ENCODE measurements around the gene C19orf38. TPM values are rescaled to one million over a fixed set of nuclear protein-coding genes. Genes with fewer than 3 reads are reported as not detected.

C19orf38 gene
- total RNA-seq, 1 experiment from 2014 or later: 0.71 TPM

- DNase-seq (ENCODE audit: low read depth, low spot score): no peak
- in situ Hi-C loops (cut with HindIII; ENCODE audit: low pct_unique_long_range_greater_than_20kb, low sequenced_read_pairs): no loop called here
These were observed 29.7 kb upstream of the C19orf38 start for GRCh38 chr19:10818301-10819123.

DNA sequence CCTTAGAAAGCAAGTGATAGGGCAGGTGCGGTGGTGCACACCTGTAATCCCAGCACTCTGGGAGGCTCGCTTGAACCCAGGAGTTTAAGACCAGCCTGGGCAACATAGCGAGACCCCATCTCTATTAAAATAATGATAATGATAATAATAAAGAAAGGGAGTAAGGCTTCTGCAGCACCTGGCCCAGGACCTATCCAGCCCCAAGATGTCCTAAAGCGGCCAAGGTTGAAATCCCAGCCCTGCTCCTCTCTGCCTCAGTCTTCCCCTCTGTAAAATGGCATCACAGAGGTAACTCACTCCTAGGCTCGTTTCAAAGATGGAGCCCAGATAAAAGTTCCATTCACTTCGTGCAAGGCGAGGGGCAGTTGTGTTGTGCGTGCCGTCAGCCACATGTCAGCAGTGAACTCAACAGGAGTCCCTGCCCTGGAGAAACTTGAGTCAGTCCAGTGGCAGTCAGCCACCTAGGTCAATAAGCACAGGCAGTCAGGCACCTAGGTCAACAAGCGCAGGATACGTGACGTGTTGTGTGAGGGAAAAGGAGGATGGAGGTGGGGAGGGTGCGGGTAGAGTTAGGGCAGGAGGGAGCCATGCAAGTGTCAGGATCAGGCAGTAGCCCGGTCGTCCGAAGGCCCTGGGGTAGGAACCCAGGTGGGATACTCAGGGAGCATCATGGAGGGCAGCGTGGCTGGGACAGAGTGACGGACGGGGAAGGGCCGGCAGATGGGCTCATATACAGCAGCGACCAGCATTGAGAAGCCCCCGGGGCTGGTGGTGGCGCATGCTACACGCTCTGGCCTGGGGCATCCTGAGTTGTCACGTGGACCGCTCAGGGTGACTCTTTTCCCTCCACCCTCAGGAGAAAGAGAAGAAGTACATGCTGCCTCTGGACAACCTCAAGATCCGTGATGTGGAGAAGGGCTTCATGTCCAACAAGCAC is 28.8 kb upstream of the C19orf38 start:
- in situ Hi-C loops (cut with HindIII; ENCODE audit: low pct_unique_long_range_greater_than_20kb, low sequenced_read_pairs): no loop called here
- DNase-seq (ENCODE audit: low read depth, low spot score): no peak

DNA sequence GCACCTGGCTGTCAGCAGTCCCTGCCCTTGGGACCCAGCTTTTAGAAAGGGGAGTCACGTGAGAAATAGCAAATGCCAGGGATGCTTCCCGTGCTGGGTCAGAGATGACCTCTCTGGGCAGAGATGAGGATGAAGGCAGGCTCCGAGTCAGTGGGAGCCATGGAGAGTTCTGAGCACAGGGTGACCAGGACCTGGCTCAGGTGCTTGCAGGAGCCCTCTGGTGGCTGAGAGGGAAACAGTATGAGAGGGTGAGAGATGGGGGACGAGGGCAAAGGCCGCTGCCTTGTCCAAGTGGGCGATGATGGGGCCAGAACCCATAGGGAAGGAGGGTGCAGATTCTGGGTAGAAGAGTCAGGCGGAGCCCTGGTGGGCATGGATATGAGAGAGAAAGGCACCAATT is 28.0 kb upstream of the C19orf38 start:
- in situ Hi-C loops (cut with HindIII; ENCODE audit: low pct_unique_long_range_greater_than_20kb, low sequenced_read_pairs): no loop called here
- DNase-seq (ENCODE audit: low read depth, low spot score): peak; percentile 14

DNA sequence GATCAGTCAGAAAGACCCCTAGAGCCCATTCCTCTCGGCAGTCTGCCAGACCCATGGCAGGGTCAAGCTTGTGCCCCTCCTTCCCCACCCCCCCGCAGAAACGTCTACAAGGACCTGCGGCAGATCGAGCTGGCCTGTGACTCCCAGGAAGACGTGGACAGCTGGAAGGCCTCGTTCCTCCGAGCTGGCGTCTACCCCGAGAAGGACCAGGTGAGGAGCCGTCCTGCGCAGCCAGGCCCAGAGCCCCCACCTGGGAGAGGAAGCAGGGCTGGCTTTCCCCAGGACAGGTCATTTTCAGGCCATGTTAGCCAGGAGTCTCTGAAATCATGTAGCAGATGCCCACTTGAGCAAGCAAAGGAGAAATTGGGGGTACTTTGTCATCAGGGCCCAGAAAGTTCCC is 24.5 kb upstream of the C19orf38 start:
- in situ Hi-C loops (cut with HindIII; ENCODE audit: low pct_unique_long_range_greater_than_20kb, low sequenced_read_pairs): no loop called here
- DNase-seq (ENCODE audit: low read depth, low spot score): no peak

- in situ Hi-C loops (cut with HindIII; ENCODE audit: low pct_unique_long_range_greater_than_20kb, low sequenced_read_pairs): no loop called here
- DNase-seq (ENCODE audit: low read depth, low spot score): no peak
These were observed 22.0 kb upstream of the C19orf38 start for GRCh38 chr19:10826231-10826630.

- in situ Hi-C loops (cut with HindIII; ENCODE audit: low pct_unique_long_range_greater_than_20kb, low sequenced_read_pairs): no loop called here
- DNase-seq (ENCODE audit: low read depth, low spot score): no peak
These were observed 21.4 kb upstream of the C19orf38 start for GRCh38 chr19:10826846-10827245.

DNA sequence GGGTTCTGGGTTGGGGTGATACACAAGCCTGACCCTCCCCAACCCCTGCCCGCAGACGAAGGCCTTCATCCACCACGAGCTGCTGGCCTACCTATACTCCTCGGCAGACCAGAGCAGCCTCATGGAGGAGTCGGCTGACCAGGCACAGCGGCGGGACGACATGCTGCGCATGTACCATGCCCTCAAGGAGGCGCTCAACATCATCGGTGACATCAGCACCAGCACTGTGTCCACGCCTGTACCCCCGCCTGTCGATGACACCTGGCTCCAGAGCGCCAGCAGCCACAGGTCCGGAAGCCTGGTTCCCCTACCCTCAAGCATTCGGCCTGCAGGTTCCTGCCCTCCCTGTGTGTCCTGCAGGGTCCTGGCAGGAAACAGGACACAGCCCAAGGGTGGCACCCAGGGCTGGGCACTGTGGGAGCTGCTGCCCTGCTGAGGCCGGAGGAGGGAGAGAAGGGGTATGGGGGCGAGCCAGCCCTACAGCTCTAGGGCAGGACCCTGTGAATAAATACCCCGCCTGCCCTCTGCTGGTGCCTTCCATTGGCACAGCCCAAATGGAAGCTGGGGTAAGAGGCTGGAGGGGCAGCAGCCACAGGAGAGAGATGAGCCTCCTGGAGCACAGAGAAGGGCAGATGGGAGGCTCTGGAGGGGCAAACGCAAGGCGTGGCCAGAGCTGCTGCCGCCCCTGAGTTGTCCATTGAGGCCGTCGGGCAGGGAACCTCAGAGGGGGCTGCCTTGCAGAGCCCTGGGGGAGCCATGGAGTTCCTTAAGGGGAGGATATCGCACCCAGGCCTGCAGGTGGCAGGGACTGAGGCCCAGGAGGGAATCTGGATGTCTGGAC is 19.0 kb upstream of the C19orf38 start:
- no peak for DNase-seq (ENCODE audit: low read depth, low spot score)
- in situ Hi-C loops (cut with HindIII; ENCODE audit: low pct_unique_long_range_greater_than_20kb, low sequenced_read_pairs): no loop called here

- no peak for DNase-seq (ENCODE audit: low read depth, low spot score)
- in situ Hi-C loops (cut with HindIII; ENCODE audit: low pct_unique_long_range_greater_than_20kb, low sequenced_read_pairs): no loop called here
These were observed 18.2 kb upstream of the C19orf38 start for GRCh38 chr19:10829967-10830366.

DNA sequence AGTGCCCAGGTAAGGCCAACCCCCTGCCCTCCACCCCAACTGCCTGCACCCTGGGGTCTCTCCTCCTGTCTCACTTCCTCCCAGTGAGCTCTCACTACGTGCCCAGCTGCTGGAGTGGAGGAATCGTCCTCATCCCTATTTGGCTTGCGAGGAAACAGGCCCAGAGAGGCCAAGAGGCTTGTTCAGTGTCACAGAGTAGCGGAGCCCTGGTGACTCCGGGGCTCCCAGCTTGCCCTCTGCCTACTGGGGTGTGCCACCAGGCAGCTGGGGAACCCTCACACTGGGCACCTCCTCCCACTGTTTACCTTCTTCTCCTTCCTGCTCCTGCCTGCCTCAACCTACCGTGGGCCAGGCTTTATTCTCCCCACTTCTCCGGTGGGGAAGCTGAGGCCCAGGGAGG is 17.8 kb upstream of the C19orf38 start:
- in situ Hi-C loops (cut with HindIII; ENCODE audit: low pct_unique_long_range_greater_than_20kb, low sequenced_read_pairs): no loop called here
- DNase-seq (ENCODE audit: low read depth, low spot score): no peak

GRCh38 chr19:10830931-10831779 is 17.1 kb upstream of the C19orf38 start:
- no peak for DNase-seq (ENCODE audit: low read depth, low spot score)
- in situ Hi-C loops (cut with HindIII; ENCODE audit: low pct_unique_long_range_greater_than_20kb, low sequenced_read_pairs): no loop called here

GRCh38 chr19:10831987-10832938 is 16.0 kb upstream of the C19orf38 start:
- in situ Hi-C loops (cut with HindIII; ENCODE audit: low pct_unique_long_range_greater_than_20kb, low sequenced_read_pairs): no loop called here
- no peak for DNase-seq (ENCODE audit: low read depth, low spot score)

DNA sequence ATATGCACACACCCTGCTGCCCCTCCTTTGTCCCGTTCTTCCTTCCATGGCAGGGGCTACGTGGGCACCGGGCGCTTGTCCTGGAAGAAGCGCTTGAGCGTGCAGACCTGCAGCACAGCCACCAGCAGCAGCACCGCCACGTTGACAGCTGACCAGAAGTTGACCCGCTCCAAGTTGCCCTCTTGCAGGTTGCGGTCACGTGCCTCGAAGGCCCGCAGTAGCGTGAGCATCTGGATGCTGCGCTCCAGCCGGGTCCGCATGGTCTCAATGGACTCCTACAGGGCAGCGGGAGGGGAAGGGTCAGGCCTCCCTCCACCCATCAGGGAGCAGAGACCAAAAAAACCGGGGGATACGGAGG is 15.3 kb upstream of the C19orf38 start:
- DNase-seq (ENCODE audit: low read depth, low spot score): no peak
- in situ Hi-C loops (cut with HindIII; ENCODE audit: low pct_unique_long_range_greater_than_20kb, low sequenced_read_pairs): no loop called here

GRCh38 chr19:10835089-10835753 is 13.0 kb upstream of the C19orf38 start:
- no peak for DNase-seq (ENCODE audit: low read depth, low spot score)
- in situ Hi-C loops (cut with HindIII; ENCODE audit: low pct_unique_long_range_greater_than_20kb, low sequenced_read_pairs): no loop called here

DNA sequence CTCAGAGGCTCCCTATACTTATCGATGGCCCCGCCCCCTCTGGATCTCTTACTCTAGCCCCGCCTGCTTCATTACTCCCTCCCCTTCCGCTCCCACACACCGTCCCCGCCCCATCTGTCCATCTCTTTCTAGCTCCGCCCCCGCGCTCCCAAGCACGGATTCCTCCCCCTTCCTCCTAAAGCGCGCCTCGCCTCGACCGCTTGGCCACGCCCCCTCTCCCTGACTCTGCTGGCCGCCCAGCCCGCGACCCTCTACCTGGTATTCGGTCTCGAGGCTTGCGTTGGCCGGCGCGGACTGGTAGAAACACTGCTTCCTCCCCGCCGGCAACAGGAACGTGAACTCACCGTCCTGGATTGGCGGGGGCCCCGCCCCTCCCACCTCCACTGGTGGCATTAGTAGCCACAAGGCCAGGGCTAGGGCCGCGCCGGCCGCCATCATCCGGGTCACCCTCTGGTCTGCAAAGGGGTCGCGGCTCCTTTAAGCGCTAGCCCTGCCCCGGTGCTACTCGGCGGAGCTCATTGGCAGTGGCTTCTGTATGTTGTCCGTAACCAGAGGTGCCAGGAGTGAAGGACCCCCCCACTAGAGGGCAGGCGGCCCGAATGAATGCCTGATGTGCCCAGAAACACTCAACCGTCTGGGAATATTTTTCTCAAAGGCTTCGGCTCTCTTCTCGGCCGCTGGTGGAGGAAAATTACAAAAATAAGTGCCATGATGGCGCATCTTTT is 12.3 kb upstream of the C19orf38 start, which contains the start of gene TMED1:
Gene TMED1, minus strand, starts transcription at position 459 of the 725 bp plus-strand sequence. Its CDS starts 21 bp downstream, at position 438.
- peak; percentile 99 for DNase-seq (ENCODE audit: low read depth, low spot score)
- in situ Hi-C loops (cut with HindIII; ENCODE audit: low pct_unique_long_range_greater_than_20kb, low sequenced_read_pairs): no loop called here

Measured in SK-MEL-5 (cell line).